IMR-90 (cell line): ENCODE results near the gene DLAT. TPM values are rescaled to one million over a fixed set of nuclear protein-coding genes. Genes with fewer than 3 reads are reported as not detected.

ENCODE experiments used
- ATAC-seq: fragments of 200-7000 bp; cut with Tn5 transposase; 2 replicates; pipeline ENCODE4 v1.9.1; 2020; ENCODE audit warnings: low read depth, mild to moderate bottlenecking, moderate library complexity
- BruUV-seq: library from RNA; stranded (reverse); fragments of 400-500 nt; replicated peaks from 2 replicates; lab custom pipeline; 2021; lab: Mats Ljungman, UMichigan
- CTCF ChIA-PET: fragments of 300-600 bp; formaldehyde crosslinking; extraction: SDS; loops from one replicate; lab custom pipeline; 2021; ENCODE audit warnings: antibody characterized with exemption; lab: Yijun Ruan, JAX
- POLR2A ChIA-PET: fragments of 300-600 bp; sonication (Branson Sonifier 250); formaldehyde crosslinking; loops from one replicate; lab custom pipeline; 2022; ENCODE audit warnings: antibody characterized with exemption; ENCODE audit not compliant: unreplicated experiment; lab: Charles Lee
- DNase-seq: peaks from one replicate; pipeline ENCODE4 v3.0.0; 2013
- H2AFZ ChIP-seq: replicated peaks from 2 replicates; pipeline ENCODE3; 2013; ENCODE audit warnings: low read length, mild to moderate bottlenecking; ENCODE audit not compliant: poor library complexity
- H2AK5ac ChIP-seq: 2 replicates; pipeline ENCODE4 v1.6.1; 2013; ENCODE audit warnings: low read depth, low read length, inconsistent platforms
- H2AK9ac ChIP-seq: replicated peaks from 2 replicates; pipeline ENCODE3; 2013; ENCODE audit warnings: mild to moderate bottlenecking, low read depth, low read length, moderate library complexity; ENCODE audit not compliant: poor library complexity
- H2BK120ac ChIP-seq: 2 replicates; pipeline ENCODE4 v1.6.1; 2013; ENCODE audit warnings: low read depth, low read length, inconsistent platforms
- H2BK15ac ChIP-seq: 3 replicates; pipeline ENCODE4 v1.6.1; 2013; ENCODE audit warnings: low read depth, low read length, inconsistent platforms
- H2BK20ac ChIP-seq: 2 replicates; pipeline ENCODE4 v1.6.1; 2013; ENCODE audit warnings: low read depth, mild to moderate bottlenecking, inconsistent platforms, low read length, moderate library complexity
- H2BK5ac ChIP-seq: 2 replicates; pipeline ENCODE4 v1.6.1; 2013; ENCODE audit warnings: mild to moderate bottlenecking, low read depth, low read length, inconsistent platforms; ENCODE audit not compliant: poor library complexity, severe bottlenecking
- H3K14ac ChIP-seq: replicated peaks from 2 replicates; pipeline ENCODE4 v1.6.1; 2013; ENCODE audit warnings: low read depth, low read length, inconsistent platforms
- H3K18ac ChIP-seq: 2 replicates; pipeline ENCODE4 v1.6.1; 2013; ENCODE audit warnings: low read depth, low read length, control low read depth
- H3K23ac ChIP-seq: 2 replicates; pipeline ENCODE4 v1.6.1; 2013; ENCODE audit warnings: low read depth, low read length, inconsistent platforms
- H3K27ac ChIP-seq: 2 replicates; pipeline ENCODE4 v1.5.1; 2013; ENCODE audit warnings: mild to moderate bottlenecking, control low read depth, low read length; ENCODE audit not compliant: insufficient read depth
- H3K27me3 ChIP-seq: 2 replicates; pipeline ENCODE4 v1.6.1; 2013; ENCODE audit warnings: low read length; ENCODE audit not compliant: control insufficient read depth, insufficient read depth
- H3K36me3 ChIP-seq: 2 replicates; pipeline ENCODE4 v1.6.1; 2013; ENCODE audit warnings: low read length, mixed read lengths; ENCODE audit not compliant: control insufficient read depth, insufficient read depth
- H3K4ac ChIP-seq: 2 replicates; pipeline ENCODE4 v1.6.1; 2013; ENCODE audit warnings: low read depth, low read length, inconsistent platforms
- H3K4me1 ChIP-seq: 2 replicates; pipeline ENCODE4 v1.6.1; 2013; ENCODE audit warnings: low read length, mixed read lengths; ENCODE audit not compliant: control insufficient read depth, insufficient read depth
- H3K4me2 ChIP-seq: 2 replicates; pipeline ENCODE4 v1.6.1; 2013; ENCODE audit warnings: low read depth, mild to moderate bottlenecking, control low read depth, low read length, moderate library complexity
- H3K4me3 ChIP-seq: 2 replicates; pipeline ENCODE4 v1.5.1; 2013; ENCODE audit warnings: low read depth, mild to moderate bottlenecking, control low read depth, low read length, moderate library complexity; ENCODE audit not compliant: insufficient read depth
- H3K56ac ChIP-seq: 2 replicates; pipeline ENCODE4 v1.6.1; 2013; ENCODE audit warnings: low read length, inconsistent platforms; ENCODE audit not compliant: insufficient read depth; ENCODE audit errors: extremely low read depth
- H3K79me1 ChIP-seq, 2 experiments: 2 replicates each; pipeline ENCODE4 v1.6.1; 2013; ENCODE audit warnings: low read length in 2 of 2, inconsistent platforms in 1 of 2, low read depth in 1 of 2
- H3K9ac ChIP-seq: 2 replicates; pipeline ENCODE4 v1.6.1; 2013; ENCODE audit warnings: low read depth, low read length, control low read depth
- H3K9me1 ChIP-seq: 2 replicates; pipeline ENCODE4 v1.6.1; 2013; ENCODE audit warnings: low read length, inconsistent platforms; ENCODE audit not compliant: insufficient read depth
- H3K9me3 ChIP-seq: 2 replicates; pipeline ENCODE4 v1.6.1; 2013; ENCODE audit warnings: low read length; ENCODE audit not compliant: control insufficient read depth, insufficient read depth
- H4K20me1 ChIP-seq: 2 replicates; pipeline ENCODE4 v1.6.1; 2013; ENCODE audit warnings: low read length, inconsistent platforms; ENCODE audit not compliant: insufficient read depth
- H4K5ac ChIP-seq: 2 replicates; pipeline ENCODE4 v1.6.1; 2013; ENCODE audit warnings: mild to moderate bottlenecking, low read depth, low read length, control low read depth
- H4K8ac ChIP-seq, 2 experiments: 2 replicates each; pipeline ENCODE4 v1.6.1; 2013; ENCODE audit warnings: low read depth in 2 of 2, low read length in 2 of 2, control low read depth in 1 of 2, inconsistent platforms in 1 of 2
- H4K91ac ChIP-seq: 2 replicates; pipeline ENCODE4 v1.6.1; 2013; ENCODE audit warnings: low read depth, low read length, inconsistent platforms; ENCODE audit not compliant: insufficient read depth
- BHLHE40 ChIP-seq: fragments of 150-350 bp; IDR thresholded peaks from 2 replicates; pipeline ENCODE4 v1.6.1; 2016; ENCODE audit warnings: mild to moderate bottlenecking, low read depth, low read length
- CEBPB ChIP-seq: IDR thresholded peaks from 2 replicates; pipeline ENCODE4 v1.6.1; 2012; ENCODE audit warnings: low read depth, low read length, improper control_type of control experiment
- CHD1 ChIP-seq: IDR thresholded peaks from 2 replicates; pipeline ENCODE4 v1.6.1; 2012; ENCODE audit warnings: low read depth, low read length, improper control_type of control experiment
- FOS ChIP-seq: fragments of 150-350 bp; IDR thresholded peaks from 2 replicates; pipeline ENCODE4 v1.6.1; 2016; ENCODE audit warnings: low read depth, low read length
- MAFK ChIP-seq: IDR thresholded peaks from 2 replicates; pipeline ENCODE4 v1.6.1; 2012; ENCODE audit warnings: low read depth, low read length, improper control_type of control experiment
- MAZ ChIP-seq: IDR thresholded peaks from 2 replicates; pipeline ENCODE4 v1.6.1; 2012; ENCODE audit warnings: low read depth, mild to moderate bottlenecking, low read length, improper control_type of control experiment, moderate library complexity, borderline replicate concordance
- MXI1 ChIP-seq: IDR thresholded peaks from 2 replicates; pipeline ENCODE4 v1.6.1; 2012; ENCODE audit warnings: low read depth, mild to moderate bottlenecking, low read length, moderate library complexity, borderline replicate concordance
- NFE2L2 ChIP-seq: fragments of 150-350 bp; IDR thresholded peaks from 2 replicates; pipeline ENCODE4 v1.6.1; 2016; ENCODE audit warnings: low read depth, mild to moderate bottlenecking, low read length
- POLR2A ChIP-seq: IDR thresholded peaks from 2 replicates; pipeline ENCODE4 v1.6.1; 2012; ENCODE audit warnings: mild to moderate bottlenecking, low read depth, low read length
- RAD21 ChIP-seq: IDR thresholded peaks from 2 replicates; pipeline ENCODE4 v1.6.1; 2012; ENCODE audit warnings: low read length, improper control_type of control experiment
- RCOR1 ChIP-seq: IDR thresholded peaks from 2 replicates; pipeline ENCODE4 v1.6.1; 2012; ENCODE audit warnings: mild to moderate bottlenecking, low read length, improper control_type of control experiment; ENCODE audit not compliant: insufficient replicate concordance
- RFX5 ChIP-seq: IDR thresholded peaks from 2 replicates; pipeline ENCODE4 v1.8.0; 2012; ENCODE audit warnings: low read depth, mild to moderate bottlenecking, low read length, moderate library complexity
- SMC3 ChIP-seq: fragments of 150-350 bp; IDR thresholded peaks from 2 replicates; pipeline ENCODE4 v1.6.1; 2016; ENCODE audit warnings: low read depth, mild to moderate bottlenecking, antibody characterized with exemption, low read length, moderate library complexity
- USF2 ChIP-seq: fragments of 150-350 bp; IDR thresholded peaks from 2 replicates; pipeline ENCODE4 v1.6.1; 2017; ENCODE audit warnings: mild to moderate bottlenecking, antibody characterized with exemption, low read length, low read depth
- WGBS, 2 experiments: methylation state at CpG; one replicate each; pipeline versions ENCODE4 v1.1.5 to v1.1.7; 2013; ENCODE audit warnings: missing lambda C conversion rate in 2 of 2; ENCODE audit not compliant: insufficient read length in 1 of 2; ENCODE audit errors: extremely low coverage in 2 of 2; 5-methylcytosine and 5-hydroxymethylcytosine counted together
- dilution Hi-C: fragments of 300-500 bp; cut with HindIII; formaldehyde crosslinking; loops from one replicate; pipeline ENCODE4 v1.14.3; 2018; ENCODE audit warnings: low sequenced_read_pairs; ENCODE audit not compliant: unreplicated experiment
- in situ Hi-C: fragments of 300-500 bp; cut with MboI; formaldehyde crosslinking; loops from 3 replicates; pipeline ENCODE4 v1.14.3; 2019; ENCODE audit warnings: low sequenced_read_pairs, inconsistent platforms, mixed read lengths
- intact Hi-C: fragments of 100-400 bp; cut with micrococcal nuclease; formaldehyde crosslinking; loops from 2 replicates; pipeline ENCODE4 v1.10.0; 2022
- polyA plus RNA-seq, 3 experiments: library from polyadenylated mRNA; depleted of rRNA; stranded (reverse); fragments of >200 nt; gene quantifications; 2 replicates each; pipeline ENCODE4 v1.2.3, GENCODE V29; 2012; ENCODE audit warnings: low replicate concordance in 1 of 3
- total RNA-seq: library from RNA; depleted of rRNA; stranded (reverse); fragments of >200 nt; gene quantifications from 2 replicates; pipeline ENCODE4 v1.2.3, GENCODE V29; 2012
- TF ChIP-seq, protein P1 (sequence below): conservative IDR thresholded peaks from 2 replicates; pipeline ENCODE4 v1.5.1; 2012; ENCODE audit warnings: mild to moderate bottlenecking, low read depth, low read length, improper control_type of control experiment
- TF ChIP-seq, protein P2 (sequence below): fragments of 150-350 bp; IDR thresholded peaks from 2 replicates; pipeline ENCODE4 v1.6.1; 2016; ENCODE audit warnings: low read depth, mild to moderate bottlenecking, low read length, moderate library complexity, borderline replicate concordance

Gene DLAT
- total and polyA plus RNA-seq, 2 of the 4 experiments (the other 2 are of a cell fraction): 15.5 to 27.2 TPM

GRCh38 chr11:112033902-112034301 lies 8.7 kb downstream of the DLAT start:
- Histone ChIP-seq H2AK9ac (no peak overlapping the region), H2BK15ac (no peak overlapping the region), H2BK5ac (no peak overlapping the region), H3K14ac (no peak overlapping the region), H2AK5ac (no peak overlapping the region), H3K18ac (no peak overlapping the region), H3K9ac (no peak overlapping the region), H3K23ac (no peak overlapping the region), H3K4me3 (no peak overlapping the region), H3K4ac (no peak overlapping the region), H4K8ac (no peak overlapping the region), H4K91ac (no peak overlapping the region), H2AFZ (no peak overlapping the region), H2BK20ac (no peak overlapping the region), H3K56ac (no peak overlapping the region), H3K9me1 (no peaks in the 10 kb centered on the region), H4K20me1 (no peaks in the 10 kb centered on the region), H2BK120ac (no peak overlapping the region), H3K27ac (no peak overlapping the region), H3K4me2 (no peak overlapping the region), H3K36me3 (peaks cover 35% of the 10 kb centered on the region), H3K4me1 (no peaks in the 10 kb centered on the region), H3K79me1 (peaks cover 7 to 13% of the 10 kb centered on the region in 2 experiments; a peak in 3 of 4 replicates), H4K5ac (no peak overlapping the region), H3K9me3 (no peaks in the 10 kb centered on the region), H3K27me3 (no peaks in the 10 kb centered on the region)
- CTCF ChIA-PET: no interaction called here
- DNase-seq (no peak), ATAC-seq (no peak)
- no peak for TF ChIP-seq USF2
- TF ChIP-seq MAZ: no peak
- TF ChIP-seq, protein P1, sequence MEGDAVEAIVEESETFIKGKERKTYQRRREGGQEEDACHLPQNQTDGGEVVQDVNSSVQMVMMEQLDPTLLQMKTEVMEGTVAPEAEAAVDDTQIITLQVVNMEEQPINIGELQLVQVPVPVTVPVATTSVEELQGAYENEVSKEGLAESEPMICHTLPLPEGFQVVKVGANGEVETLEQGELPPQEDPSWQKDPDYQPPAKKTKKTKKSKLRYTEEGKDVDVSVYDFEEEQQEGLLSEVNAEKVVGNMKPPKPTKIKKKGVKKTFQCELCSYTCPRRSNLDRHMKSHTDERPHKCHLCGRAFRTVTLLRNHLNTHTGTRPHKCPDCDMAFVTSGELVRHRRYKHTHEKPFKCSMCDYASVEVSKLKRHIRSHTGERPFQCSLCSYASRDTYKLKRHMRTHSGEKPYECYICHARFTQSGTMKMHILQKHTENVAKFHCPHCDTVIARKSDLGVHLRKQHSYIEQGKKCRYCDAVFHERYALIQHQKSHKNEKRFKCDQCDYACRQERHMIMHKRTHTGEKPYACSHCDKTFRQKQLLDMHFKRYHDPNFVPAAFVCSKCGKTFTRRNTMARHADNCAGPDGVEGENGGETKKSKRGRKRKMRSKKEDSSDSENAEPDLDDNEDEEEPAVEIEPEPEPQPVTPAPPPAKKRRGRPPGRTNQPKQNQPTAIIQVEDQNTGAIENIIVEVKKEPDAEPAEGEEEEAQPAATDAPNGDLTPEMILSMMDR: no peak
- TF ChIP-seq RAD21: no peak
- no peak for TF ChIP-seq SMC3
- TF ChIP-seq RFX5: no peak
- TF ChIP-seq POLR2A: no peak
- no peak for TF ChIP-seq CEBPB
- TF ChIP-seq CHD1: no peak
- TF ChIP-seq RCOR1: no peak
- TF ChIP-seq, protein P2, sequence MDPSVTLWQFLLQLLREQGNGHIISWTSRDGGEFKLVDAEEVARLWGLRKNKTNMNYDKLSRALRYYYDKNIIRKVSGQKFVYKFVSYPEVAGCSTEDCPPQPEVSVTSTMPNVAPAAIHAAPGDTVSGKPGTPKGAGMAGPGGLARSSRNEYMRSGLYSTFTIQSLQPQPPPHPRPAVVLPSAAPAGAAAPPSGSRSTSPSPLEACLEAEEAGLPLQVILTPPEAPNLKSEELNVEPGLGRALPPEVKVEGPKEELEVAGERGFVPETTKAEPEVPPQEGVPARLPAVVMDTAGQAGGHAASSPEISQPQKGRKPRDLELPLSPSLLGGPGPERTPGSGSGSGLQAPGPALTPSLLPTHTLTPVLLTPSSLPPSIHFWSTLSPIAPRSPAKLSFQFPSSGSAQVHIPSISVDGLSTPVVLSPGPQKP: no peak
- TF ChIP-seq FOS: no peak
- no peak for TF ChIP-seq NFE2L2
- TF ChIP-seq BHLHE40: no peak
- no peak for TF ChIP-seq MXI1
- TF ChIP-seq MAFK: no peak
- BruUV-seq: no TSS peak
- POLR2A ChIA-PET: no interaction called here
- WGBS, 2 experiments: no CpG with 5 or more reads among the region's 3 CpGs
- intact Hi-C loops (no loop called here), in situ Hi-C loops (no loop called here), dilution Hi-C loops (no loop called here)
